ENCODE results near the gene LRRC58.

- TF ChIP-seq POLR2A (IDR thresholded peaks at IDR 0.05): no peak
- TF ChIP-seq, protein P1, sequence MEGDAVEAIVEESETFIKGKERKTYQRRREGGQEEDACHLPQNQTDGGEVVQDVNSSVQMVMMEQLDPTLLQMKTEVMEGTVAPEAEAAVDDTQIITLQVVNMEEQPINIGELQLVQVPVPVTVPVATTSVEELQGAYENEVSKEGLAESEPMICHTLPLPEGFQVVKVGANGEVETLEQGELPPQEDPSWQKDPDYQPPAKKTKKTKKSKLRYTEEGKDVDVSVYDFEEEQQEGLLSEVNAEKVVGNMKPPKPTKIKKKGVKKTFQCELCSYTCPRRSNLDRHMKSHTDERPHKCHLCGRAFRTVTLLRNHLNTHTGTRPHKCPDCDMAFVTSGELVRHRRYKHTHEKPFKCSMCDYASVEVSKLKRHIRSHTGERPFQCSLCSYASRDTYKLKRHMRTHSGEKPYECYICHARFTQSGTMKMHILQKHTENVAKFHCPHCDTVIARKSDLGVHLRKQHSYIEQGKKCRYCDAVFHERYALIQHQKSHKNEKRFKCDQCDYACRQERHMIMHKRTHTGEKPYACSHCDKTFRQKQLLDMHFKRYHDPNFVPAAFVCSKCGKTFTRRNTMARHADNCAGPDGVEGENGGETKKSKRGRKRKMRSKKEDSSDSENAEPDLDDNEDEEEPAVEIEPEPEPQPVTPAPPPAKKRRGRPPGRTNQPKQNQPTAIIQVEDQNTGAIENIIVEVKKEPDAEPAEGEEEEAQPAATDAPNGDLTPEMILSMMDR (IDR thresholded peaks at IDR 0.05): no peak
These were observed 44.5 kb downstream of the LRRC58 start for GRCh38 chr3:120304616-120305015.

All from right lobe of liver (tissue), 4 donors.